ENCODE measurements around the gene SLC43A2.

The SLC43A2 gene

DNA sequence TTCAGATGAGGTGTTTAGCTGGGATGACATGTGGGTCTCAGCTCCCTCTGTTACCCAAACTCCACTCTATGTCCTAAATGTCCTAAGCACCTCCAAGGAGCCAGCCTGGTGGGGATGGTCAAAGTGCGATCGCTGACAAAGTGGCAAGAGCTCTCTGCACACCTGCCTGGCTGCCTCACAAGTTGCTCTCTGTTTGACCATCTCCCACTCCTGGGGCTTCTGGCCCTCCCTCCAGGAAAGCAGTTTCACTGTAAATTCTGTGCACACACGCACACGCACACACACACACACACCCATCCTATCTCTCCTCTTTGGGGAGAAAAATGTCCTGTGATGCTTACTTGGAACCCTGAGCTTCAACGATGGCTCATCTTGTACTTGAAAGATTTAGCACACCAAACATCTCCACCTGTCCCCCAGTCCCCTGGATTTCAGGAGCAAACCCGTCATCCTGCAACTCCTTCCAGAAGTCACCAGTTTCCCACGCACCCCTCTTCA lies 67.7 kb downstream of the SLC43A2 start:
- DNase-seq, result no peak

DNA sequence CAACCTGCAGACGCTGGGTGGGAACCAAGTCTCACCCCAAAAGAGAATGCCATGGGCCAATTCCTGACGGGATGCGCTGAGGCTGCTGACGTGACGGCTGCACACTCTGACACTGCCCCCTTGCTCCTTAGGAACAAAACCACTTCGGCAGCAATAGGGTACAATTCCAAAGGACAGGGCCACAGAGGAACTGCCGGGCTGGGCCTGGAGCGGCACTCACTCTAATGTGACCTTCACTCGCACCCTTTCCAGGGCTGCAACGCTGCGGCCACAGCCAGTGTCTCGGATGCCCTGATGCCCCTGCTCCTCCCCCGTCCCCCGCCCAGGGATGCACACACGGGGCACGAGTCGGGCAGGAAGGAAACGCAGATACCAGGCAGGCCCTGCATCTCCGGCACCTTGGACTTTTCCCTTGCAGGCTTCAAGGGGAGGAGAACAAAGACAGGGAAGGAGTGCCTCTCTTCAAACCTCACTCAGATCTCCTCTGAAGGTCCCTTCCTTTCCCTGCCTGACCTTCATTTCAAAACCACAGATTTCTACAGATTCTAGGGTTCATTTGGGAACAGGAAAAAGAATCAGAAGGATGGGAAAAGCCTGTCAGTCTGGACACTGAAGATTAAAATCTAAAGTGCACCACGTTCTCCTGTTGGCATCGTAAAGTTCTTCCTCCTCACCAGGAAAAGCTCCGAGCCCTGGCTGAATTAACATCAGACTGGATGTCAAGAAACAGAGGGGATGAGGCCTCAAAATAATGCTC lies 68.4 kb downstream of the SLC43A2 start:
- DNase-seq, result no peak

DNA sequence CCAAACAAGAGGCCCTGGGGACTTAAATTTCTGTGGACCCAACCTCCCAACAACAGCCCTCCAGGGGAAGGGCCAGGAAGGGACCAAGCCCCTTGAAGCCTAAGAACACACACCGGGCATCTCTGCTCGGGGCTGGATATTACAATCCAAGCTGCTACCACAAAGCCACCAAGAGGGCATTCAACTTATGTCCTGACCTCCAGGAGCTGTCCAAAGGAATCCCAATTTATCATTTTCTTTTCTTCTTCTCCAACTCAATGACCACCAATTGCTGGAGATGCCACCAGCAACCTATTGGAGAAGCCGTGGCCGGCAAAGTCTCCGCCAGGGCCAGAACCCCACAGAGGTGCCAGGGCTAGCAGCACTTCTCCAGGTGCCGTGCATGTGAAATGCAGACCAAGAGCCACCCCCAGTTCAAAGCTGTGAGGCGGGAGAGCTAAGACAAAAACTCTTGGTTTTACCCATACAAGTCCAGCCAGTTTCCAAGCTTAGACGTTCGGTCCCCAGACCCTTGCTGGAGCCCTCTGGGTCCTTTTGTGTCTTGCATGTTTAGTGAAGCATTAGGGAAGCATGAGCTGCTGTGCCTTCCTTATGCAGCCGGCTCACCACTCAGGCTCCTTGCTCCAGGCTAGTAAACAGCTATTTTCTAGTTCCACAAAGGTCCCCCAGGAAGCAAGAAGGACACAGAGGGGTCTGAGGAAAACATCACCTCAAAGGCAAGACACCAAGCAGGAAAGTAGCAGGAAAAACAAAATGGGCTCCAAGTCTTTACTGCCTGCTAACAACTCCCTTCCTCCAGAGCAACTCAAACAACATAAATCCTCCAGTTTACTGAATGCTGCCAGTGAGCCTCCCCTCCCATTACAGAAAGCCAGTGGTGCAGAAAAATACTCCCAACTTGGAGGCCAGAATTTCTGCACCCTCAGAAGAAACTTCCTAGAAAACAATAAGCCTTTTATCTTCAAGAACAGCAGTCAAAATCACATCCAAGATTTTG lies 69.3 kb downstream of the SLC43A2 start:
- DNase-seq, result no peak

DNA sequence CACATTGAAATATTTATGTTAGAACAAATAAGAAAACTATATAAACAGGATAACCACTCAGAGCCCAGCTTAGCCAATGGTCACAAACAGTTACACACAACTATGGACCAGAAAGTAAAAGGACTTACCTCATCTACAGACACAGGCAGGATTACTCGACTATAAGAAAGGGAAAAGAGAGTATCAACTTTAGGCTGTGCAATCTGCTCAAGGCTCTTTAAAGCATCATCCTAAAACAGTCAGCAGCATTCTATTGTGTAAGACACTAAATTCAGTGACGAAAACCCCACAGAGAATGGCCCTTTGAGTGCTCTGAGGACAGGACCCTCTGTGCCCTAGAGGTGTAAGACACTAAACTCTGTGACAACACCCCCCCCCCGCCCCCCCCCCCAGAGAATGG lies 70.2 kb downstream of the SLC43A2 start:
- peak; percentile 31 for DNase-seq

DNA sequence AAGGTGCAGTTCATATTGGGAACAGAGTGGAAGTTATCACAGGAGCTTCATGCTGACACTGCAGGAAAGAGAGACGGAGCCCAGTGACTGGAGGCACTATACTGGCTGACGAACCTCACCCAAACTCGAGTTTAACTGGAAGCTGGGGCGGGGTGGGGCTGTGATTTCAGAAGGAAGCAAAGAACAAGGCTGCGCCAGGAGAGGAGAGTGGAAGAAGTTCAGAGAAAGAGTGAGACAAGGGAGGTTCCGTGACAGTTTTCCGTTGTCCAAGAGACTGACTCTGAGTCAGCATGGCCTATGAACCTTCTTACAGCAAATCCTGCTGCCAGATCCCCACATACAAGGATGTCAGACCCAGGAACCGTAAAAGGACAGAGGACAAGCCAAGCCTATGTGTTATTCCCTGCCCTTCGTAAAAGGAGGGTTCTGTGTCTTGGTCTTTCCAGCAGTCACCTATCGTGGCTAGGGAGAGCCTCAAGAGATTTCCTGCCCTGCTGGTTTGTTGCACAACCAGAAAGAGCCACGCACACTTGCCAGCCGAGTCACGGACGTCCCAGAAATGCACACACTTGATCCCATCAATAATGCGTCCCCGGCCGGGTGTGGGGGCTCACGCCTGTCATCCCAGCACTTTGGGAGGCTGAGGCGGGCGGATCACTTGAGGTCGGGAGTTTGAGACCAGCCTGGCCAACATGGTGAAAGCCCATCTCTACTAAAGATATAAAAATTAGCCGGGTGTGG lies 71.1 kb downstream of the SLC43A2 start:
- DNase-seq, result no peak

DNA sequence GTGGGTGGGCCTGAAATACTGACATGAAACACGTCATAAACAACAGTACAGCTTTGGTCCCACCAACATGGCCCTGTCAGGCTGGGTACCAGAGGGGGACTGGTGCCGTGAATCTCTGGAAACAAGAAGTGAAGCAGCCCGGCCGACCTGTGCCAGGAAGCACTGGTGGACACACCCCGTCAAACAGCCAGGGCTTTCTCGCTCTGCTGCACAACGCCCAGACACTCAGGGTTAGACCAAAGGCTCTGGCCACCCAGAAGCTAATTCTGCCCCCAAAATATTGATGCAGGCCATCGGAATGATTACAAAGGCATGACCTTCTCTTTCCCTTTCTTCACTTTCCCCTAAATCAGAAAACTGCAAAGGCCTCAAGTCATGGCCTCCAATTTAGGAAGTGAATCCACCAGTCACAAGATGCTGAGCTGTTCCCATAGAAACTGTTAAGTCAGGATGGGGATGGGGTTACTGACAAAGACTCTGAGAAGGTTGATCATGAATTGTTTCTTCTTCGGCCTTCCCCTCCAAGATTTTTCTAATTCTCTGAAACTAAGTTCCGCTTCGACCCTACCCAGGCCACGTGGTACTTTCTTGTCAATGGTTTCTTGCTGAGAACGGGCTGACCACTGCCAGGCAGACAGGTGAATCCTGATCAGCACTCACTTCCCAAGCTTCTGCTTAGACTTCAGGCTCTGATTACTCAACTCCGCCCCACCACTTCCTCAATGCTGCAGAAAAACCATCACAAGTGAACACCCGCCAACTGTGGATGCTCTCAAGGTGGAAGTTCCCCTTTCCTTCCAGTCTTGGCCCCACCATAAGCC lies 72.8 kb downstream of the SLC43A2 start:
- DNase-seq, result peak; percentile 96

DNA sequence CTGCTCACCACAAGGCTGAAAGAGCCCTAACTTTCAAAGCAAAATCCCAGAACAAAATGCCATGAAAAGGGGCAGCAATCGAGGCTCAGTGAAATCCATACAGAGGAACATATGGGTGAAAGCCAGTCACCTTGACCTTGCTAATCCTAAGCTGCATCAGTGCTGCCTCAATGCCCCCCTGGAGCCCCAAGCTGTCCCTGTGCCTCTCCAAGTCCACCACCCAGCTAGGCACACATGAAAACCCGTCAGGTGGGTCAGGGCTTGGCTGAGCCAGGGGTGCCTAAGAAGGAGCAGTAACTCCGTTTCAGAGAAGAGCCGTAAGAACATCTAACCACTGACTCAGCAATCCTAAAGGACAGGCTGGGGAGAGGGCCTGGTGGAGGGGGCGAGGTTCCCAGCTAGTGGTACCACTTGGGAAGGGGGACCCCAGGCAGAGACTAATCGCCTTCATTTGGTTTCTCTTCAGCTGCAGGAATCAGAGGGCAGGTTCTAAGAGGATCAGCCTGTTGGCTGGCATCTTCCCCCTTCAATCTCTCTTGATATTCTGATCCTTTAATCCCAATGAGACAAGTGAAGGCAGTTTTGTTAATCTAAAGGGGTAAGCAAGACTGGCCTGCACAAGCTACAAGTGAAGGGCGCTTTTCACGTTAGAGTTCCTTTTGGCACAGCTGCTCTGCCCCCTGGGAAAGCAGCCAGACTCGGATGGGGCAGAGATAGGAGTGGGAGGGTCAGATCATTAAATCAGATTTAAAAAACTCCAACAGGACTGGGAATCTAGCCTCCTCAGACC lies 73.7 kb downstream of the SLC43A2 start:
- no peak for DNase-seq

DNA sequence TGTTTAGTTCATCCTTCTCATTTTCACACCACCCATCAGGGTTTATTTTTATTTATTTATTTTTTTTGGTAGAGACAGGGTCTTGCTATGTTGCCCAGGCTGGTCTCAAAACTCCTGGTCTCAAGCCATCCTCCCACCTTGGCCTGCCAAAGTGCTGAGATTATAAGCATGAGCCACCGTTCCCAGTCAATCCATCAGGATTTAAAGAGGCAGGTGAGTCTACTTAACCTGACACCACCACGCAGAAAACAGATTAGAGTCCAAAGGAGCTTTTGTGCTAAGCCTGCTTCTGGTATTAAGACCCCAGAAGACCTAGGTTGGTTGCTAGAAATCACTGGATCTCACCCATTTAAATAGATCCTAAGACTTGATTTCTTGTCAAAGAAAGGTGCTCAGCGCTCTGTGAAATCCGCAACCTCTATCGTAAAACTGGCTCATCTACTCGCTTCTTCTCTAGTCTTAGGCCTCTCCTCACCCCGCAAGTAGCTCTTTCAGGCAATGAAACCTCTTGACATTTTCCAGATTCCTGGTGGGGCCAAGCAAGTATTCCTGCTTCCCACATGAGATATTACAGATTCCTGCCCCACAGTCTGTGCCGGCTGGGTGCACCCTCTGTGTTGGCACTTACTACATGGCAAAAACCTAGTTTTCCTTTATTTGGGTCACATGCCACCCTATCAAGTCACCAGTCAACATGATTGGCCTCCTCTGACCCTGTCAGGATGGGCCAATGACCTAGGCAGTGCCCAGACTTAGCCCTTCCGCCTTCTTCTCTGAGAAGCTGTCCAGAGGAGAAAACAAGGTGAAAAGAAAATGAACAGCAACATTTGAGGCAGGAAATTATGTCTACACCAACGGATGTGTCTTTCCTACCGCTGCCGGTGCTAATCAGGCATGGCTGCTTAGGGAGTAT lies 75.0 kb downstream of the SLC43A2 start:
- DNase-seq, result no peak

DNA sequence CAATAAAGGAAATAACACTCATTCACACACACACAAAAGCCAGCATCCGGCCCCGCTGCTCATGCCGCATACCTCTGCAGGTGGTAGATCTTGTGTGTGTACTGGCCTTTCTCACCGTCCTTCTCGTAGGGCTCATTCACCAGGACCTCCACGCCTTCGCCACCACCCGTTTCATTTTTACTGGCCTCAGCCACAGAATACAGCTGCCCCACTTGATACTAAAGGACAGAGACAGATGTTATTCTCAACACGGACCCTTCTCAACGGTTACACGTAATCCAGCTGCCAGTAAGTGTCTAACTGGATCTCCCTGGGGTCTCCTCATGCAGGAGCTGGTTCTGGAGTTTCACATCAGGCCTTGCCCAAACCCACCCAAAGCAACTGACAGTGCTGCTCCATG lies 75.7 kb downstream of the SLC43A2 start:
- DNase-seq, result no peak

DNA sequence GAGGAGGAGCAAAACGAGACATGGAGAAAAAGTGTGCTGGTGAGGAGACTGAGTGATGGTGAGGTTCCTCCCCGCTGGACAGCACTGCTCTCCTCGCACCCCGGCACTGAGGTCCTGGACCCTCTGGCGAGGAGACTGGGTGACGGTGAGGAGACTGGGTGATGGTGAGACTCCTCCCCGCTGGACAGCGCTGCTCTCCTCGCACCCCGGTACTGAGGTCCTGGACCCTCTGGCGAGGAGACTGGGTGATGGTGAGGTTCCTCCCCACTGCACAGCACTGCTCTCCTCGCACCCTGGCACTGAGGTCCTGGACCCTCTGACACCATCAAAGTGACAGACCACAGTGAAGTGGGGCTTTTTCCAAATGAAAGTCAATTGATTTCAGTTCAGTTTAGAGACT lies 76.9 kb downstream of the SLC43A2 start:
- no peak for DNase-seq

DNA sequence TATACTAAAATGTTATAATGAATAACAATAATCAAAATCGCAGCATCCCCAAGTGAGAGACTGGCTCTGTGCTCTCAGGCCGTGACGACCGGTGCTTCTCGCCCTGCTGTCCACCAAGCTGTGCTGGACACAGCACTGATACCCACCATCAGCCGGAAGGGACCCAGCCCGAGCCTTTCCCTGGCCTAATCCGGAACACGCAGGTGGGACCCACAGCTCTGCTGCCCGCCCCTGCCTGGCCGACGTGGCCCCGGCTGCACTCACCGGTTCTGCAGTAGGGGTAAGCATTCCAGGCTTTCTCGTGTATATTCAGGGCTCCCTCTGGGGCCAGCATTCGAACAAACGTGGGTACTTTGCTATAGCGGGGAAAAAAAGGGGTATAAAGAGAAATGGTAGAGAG lies 80.6 kb downstream of the SLC43A2 start:
- no peak for DNase-seq

DNA sequence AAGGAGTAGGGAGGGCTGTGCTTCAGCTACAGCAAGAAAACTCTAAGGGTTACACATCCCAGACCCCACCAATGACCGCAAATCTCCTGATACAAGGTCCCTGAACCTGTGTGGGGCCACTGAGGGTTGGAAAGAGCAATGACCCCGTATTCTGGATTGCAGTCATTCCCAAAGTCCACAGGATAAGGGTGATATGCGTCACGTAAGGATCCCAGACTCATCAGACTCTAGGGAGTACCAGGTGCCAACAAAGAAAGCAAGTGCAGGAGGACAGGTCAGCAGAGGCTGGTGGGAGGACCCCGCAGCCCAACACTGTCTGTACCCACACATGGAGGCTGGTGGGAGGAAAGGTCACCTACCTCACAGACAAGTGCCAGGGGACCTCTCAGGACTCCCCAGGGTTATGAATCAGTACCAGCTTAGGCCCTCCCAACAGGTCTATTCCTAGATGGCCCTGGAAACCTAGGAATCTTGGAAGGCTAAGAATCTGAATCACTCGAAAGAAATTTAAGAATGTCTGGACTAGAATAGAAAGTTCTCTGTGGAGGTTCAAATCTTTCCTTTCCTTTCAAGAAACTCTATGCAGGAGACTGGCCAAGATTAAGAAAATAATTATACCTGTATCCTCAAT lies 82.2 kb downstream of the SLC43A2 start:
- no peak for DNase-seq

DNA sequence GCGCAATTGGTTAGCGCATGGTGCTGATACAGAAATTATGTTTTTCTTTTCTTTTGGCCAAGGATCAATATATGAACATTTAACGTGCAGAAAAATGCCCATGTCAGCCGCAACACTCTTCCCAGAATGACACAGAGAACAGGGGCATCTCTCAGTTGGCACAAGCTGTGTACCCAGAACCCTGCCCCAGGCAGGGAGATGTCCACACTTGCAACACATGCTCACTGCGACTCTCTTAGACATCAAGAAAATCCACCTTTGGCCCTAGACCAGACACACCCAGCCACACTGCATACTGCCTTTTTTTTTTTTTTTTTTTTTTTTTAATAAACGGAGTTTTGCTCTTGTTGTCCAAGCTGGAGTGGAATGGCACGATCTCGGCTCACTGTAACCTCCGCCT lies 83.0 kb downstream of the SLC43A2 start:
- no peak for DNase-seq

DNA sequence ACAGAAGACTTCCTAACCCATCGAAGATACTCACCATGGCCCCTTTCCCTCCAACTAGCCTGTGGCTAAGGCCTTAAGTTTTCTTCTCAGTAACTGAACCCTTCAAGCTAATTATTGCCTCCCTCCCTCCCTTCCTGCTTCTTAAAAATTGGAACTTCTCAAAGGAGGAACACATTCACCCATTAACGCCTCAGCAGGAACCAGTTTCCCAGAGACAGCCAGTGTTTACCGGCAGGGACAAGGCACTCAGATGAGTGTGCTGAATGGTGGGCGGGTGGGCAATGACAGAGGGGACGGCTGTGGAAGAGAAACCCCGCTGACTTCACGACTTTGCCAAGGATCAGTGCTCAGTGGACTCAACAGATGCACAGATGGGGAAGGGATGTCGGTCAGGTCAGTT lies 86.3 kb downstream of the SLC43A2 start:
- DNase-seq, result no peak

DNA sequence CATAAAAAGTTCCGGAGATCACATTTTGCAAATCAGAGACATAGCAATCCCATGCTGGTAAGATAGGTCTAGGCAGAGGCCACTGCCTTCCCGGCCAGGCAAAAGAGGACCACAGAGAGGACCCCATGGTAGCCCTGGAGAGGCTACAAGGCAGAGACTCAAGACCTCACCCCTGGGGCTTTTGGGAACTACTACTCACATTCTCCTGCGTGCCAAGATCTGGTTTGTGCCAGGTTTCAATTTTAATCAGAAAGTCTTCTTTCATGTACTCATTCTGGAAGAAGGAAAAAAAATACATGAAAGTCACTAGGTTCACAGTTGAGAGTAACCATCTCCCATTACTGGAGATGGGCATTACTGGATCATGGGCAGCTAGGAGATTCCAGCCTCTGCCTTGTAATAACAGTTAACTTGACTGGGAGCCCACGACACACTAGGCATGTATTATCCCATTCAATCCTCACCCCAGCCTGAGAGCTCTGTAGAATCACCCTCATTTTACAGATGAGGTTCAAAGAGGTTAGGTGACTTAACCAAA lies 87.2 kb downstream of the SLC43A2 start:
- no peak for DNase-seq

DNA sequence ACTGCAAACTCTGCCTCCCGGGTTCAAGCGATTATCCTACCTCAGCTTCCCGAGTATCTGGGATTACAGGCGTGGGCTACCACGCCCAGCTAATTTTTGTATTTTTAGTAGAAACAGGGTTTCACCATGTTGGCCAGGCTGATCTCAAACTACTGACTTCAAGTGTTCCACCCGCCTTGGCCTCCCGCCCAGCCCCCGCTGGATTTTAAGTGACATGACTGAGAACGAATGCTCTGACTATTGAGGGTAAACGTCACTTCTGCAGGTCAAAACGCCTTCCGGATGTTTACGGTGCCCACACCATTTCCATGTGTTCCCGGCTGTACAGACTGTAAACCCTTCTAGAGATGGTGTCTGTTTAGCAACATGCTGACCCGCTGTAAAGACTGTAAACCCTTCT lies 88.8 kb downstream of the SLC43A2 start:
- no peak for DNase-seq

DNA sequence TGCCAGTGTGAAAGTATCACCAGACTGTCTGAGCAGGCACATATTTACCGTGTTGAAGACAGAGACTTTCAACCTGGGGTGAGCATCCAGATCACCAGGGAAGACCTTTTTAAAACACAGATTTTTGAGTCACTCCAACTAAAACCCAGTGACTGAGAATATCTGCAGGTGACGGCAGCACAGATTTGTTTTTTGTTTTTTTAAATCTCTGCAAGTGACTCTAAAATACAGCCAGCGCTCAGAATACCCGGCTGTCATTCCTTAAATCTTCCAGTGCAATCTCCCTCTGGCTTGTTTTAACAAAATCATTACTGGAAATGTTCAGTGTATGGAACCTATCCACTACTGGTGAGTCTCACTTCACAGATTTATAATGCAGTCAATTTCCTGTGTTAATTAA lies 92.9 kb downstream of the SLC43A2 start:
- DNase-seq, result no peak

DNA sequence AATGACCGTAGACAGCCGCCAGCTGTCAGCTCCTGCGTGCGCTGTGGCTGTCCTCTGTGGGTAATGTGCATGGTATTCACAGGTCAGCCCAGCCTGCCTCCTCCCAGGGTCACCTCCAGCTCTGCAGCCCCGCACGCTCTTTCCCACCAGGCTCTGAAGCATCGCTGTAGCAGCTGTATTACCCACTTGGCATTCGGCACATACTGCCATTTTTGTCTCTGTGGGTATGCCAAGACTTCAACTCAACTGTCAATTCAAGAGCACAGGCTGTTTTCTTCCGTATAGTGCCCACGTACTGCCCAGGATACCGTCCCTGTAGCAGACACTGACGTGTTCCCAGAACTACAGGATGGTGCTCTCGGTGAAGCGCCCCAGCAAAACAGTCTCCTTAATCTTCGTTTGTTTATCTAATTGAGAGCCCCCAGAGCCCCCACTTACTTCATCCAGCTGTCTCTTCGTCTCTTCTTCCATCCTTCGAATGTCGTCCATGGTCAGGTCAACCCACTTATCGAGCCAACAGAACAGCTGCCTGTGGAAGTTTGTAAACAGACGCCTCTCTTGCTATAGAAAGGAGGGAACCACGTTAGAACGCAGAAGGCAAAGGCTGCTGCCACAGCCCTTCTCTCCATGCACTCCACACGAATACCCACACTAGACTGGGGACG lies 94.8 kb downstream of the SLC43A2 start:
- no peak for DNase-seq

Measured in MV-4-11 (cell line).